ENCODE results near the gene CCDC88C.

DNA sequence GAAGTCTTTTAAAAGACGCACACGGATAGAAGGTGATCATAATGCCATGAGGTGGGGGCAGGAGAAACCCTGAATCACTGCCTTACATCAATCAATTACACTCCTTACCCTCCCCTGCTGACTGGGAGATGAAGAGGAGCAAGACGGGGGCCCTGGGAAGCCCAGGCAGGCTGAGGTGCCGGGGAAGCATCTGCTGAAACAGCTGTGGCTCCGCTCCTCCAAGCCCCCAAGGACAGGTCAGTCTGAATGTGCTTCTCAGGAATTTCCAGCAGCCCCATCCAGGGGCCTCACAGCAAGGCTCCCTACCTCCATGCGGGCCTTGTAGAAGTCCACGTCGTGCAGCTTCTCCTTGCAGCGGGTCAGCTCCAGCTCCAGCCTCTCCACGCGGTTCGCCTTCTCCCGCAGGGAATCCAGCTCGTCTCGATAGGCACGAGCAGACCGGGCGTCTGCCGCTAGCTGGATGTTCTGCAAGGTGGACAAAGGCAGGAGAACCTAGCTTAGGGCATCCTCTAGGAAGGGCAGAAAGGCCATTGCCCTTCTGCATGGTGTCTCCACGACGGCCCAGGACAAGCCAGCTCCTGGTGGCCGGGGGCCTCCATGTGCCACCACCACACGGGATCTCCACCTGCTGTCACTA, 79.8 kb downstream of the CCDC88C start:
- TF ChIP-seq, protein P1, sequence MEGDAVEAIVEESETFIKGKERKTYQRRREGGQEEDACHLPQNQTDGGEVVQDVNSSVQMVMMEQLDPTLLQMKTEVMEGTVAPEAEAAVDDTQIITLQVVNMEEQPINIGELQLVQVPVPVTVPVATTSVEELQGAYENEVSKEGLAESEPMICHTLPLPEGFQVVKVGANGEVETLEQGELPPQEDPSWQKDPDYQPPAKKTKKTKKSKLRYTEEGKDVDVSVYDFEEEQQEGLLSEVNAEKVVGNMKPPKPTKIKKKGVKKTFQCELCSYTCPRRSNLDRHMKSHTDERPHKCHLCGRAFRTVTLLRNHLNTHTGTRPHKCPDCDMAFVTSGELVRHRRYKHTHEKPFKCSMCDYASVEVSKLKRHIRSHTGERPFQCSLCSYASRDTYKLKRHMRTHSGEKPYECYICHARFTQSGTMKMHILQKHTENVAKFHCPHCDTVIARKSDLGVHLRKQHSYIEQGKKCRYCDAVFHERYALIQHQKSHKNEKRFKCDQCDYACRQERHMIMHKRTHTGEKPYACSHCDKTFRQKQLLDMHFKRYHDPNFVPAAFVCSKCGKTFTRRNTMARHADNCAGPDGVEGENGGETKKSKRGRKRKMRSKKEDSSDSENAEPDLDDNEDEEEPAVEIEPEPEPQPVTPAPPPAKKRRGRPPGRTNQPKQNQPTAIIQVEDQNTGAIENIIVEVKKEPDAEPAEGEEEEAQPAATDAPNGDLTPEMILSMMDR (conservative IDR thresholded peaks at IDR 0.05; ENCODE audit: low read depth, low read length), result no peak
- TF ChIP-seq EZH2 (IDR thresholded peaks at IDR 0.05; ENCODE audit: low read length, unreplicated experiment) (no peak), EZH2phosphoT487 (IDR thresholded peaks at IDR 0.05; ENCODE audit: borderline replicate concordance, low read length) (no peak)

Data from PC-3 (cell line).